IgD-negative memory B cell (primary cell): ENCODE data around the gene MRPL24. TPM values are rescaled to one million over a fixed set of nuclear protein-coding genes. Genes with fewer than 3 reads are reported as not detected.

Experiments used
- H3K27ac Mint-ChIP-seq, 3 donors: one replicate each; pipeline ENCODE4 v1.8.0; 2020 to 2022; ENCODE audit warnings: mild to moderate bottlenecking in 3 of 3, mixed read lengths in 3 of 3, moderate library complexity in 1 of 3
- H3K27me3 Mint-ChIP-seq: one replicate; pipeline ENCODE4 v1.8.0; 2021; ENCODE audit warnings: mixed read lengths
- H3K36me3 Mint-ChIP-seq: one replicate; pipeline ENCODE4 v1.8.0; 2020; ENCODE audit warnings: mild to moderate bottlenecking, mixed read lengths
- H3K4me1 Mint-ChIP-seq, 3 donors: one replicate each; pipeline ENCODE4 v1.8.0; 2020 to 2022; ENCODE audit warnings: mixed read lengths in 3 of 3, mild to moderate bottlenecking in 1 of 3
- H3K4me3 Mint-ChIP-seq, 4 donors: one replicate each; pipeline ENCODE4 v1.8.0; 2020 to 2022; ENCODE audit warnings: mild to moderate bottlenecking in 4 of 4, mixed read lengths in 4 of 4, moderate library complexity in 3 of 4
- H3K9me3 Mint-ChIP-seq, 3 donors: one replicate each; pipeline ENCODE4 v1.8.0; 2020 to 2021; ENCODE audit warnings: mixed read lengths in 3 of 3, mild to moderate bottlenecking in 1 of 3
- polyA plus RNA-seq: library from polyadenylated mRNA; unstranded; fragments of 300-500 nt; fragmentation: Illumina TruSeq; gene quantifications from one replicate; pipeline ENCODE4 v1.2.3, GENCODE V29; 2021

The MRPL24 gene
- polyA plus RNA-seq: 93.7 TPM

- peaks cover 6% of the 10 kb centered on the region for H3K36me3 Mint-ChIP-seq
- H3K4me1 Mint-ChIP-seq: peaks cover 13 to 29% (median 18%) of the 10 kb centered on the region in 3 donors
- H3K27ac Mint-ChIP-seq: peak within 1 kb of the TSS; percentile 89 to 98 (median 96)
- peak within 1 kb of the TSS; percentile 94 to 99 (median 97) for H3K4me3 Mint-ChIP-seq
- H3K9me3 Mint-ChIP-seq: no peaks in the 10 kb centered on the region
- no peaks in the 10 kb centered on the region for H3K27me3 Mint-ChIP-seq
These were observed at the start of gene MRPL24 for GRCh38 chr1:156740741-156741480. Gene MRPL24 (minus strand): TSS chr1:156741088. CDS start chr1:156738704, 2,384 bp downstream.

- no peak overlapping the region for H3K27ac Mint-ChIP-seq
- no peak overlapping the region for H3K4me3 Mint-ChIP-seq
- peaks cover 6% of the 10 kb centered on the region for H3K36me3 Mint-ChIP-seq
- no peaks in the 10 kb centered on the region for H3K4me1 Mint-ChIP-seq
- H3K27me3 Mint-ChIP-seq: no peaks in the 10 kb centered on the region
- no peaks in the 10 kb centered on the region for H3K9me3 Mint-ChIP-seq
These were observed 48.9 kb upstream of the MRPL24 start for GRCh38 chr1:156789621-156790318.

GRCh38 chr1:156788136-156788535, 47.2 kb upstream of the MRPL24 start:
- peaks cover 5% of the 10 kb centered on the region for H3K36me3 Mint-ChIP-seq

GRCh38 chr1:156786640-156787039, 45.8 kb upstream of the MRPL24 start:
- no peak overlapping the region for H3K4me3 Mint-ChIP-seq
- peaks cover 0 to 1% (median 0%) of the 10 kb centered on the region in 3 donors for H3K4me1 Mint-ChIP-seq
- H3K9me3 Mint-ChIP-seq: no peaks in the 10 kb centered on the region
- peaks cover 4% of the 10 kb centered on the region for H3K36me3 Mint-ChIP-seq
- no peak overlapping the region for H3K27ac Mint-ChIP-seq
- H3K27me3 Mint-ChIP-seq: no peaks in the 10 kb centered on the region

More at GRCh38 chr1:156788136-156788535, 47.2 kb upstream of the MRPL24 start:
- Mint-ChIP-seq H3K27me3 (no peaks in the 10 kb centered on the region), H3K4me3 (no peak overlapping the region), H3K27ac (no peak overlapping the region), H3K4me1 (no peaks in the 10 kb centered on the region), H3K9me3 (no peaks in the 10 kb centered on the region)

- Mint-ChIP-seq H3K4me3 (no peak overlapping the region), H3K4me1 (peaks cover 0 to 1% (median 0%) of the 10 kb centered on the region in 3 donors), H3K36me3 (peaks cover 4% of the 10 kb centered on the region), H3K27ac (peak overlapping the region in 1 of 3 donors; percentile 23), H3K27me3 (no peaks in the 10 kb centered on the region), H3K9me3 (no peaks in the 10 kb centered on the region)
These were observed 44.6 kb upstream of the MRPL24 start for GRCh38 chr1:156785458-156785857.

GRCh38 chr1:156781585-156782186, 40.8 kb upstream of the MRPL24 start:
- H3K27me3 Mint-ChIP-seq: no peaks in the 10 kb centered on the region
- H3K4me1 Mint-ChIP-seq: peaks cover 6 to 13% (median 12%) of the 10 kb centered on the region in 3 donors
- H3K36me3 Mint-ChIP-seq: no peaks in the 10 kb centered on the region
- H3K4me3 Mint-ChIP-seq: no peak overlapping the region
- H3K27ac Mint-ChIP-seq: peak overlapping the region in 1 of 3 donors; percentile 77
- no peaks in the 10 kb centered on the region for H3K9me3 Mint-ChIP-seq

- peaks cover 3% of the 10 kb centered on the region for H3K36me3 Mint-ChIP-seq
- no peak overlapping the region for H3K4me3 Mint-ChIP-seq
- H3K27me3 Mint-ChIP-seq: no peaks in the 10 kb centered on the region
- peaks cover 16 to 34% (median 29%) of the 10 kb centered on the region in 3 donors for H3K4me1 Mint-ChIP-seq
- H3K9me3 Mint-ChIP-seq: peaks cover 0 to 1% (median 0%) of the 10 kb centered on the region in 3 donors
- no peak overlapping the region for H3K27ac Mint-ChIP-seq
These were observed 36.7 kb upstream of the MRPL24 start for GRCh38 chr1:156777573-156777972.

- H3K36me3 Mint-ChIP-seq: peaks cover 3% of the 10 kb centered on the region
- peak overlapping the region in 1 of 4 donors; percentile 13 for H3K4me3 Mint-ChIP-seq
- H3K9me3 Mint-ChIP-seq: peaks cover 0 to 1% (median 0%) of the 10 kb centered on the region in 3 donors
- no peaks in the 10 kb centered on the region for H3K27me3 Mint-ChIP-seq
- peaks cover 17 to 38% (median 33%) of the 10 kb centered on the region in 3 donors for H3K4me1 Mint-ChIP-seq
- H3K27ac Mint-ChIP-seq: peak overlapping the region in 2 of 3 donors; percentile 2 to 75
These were observed 36.1 kb upstream of the MRPL24 start for GRCh38 chr1:156776942-156777341.

GRCh38 chr1:156775799-156776198, 34.9 kb upstream of the MRPL24 start:
- H3K36me3 Mint-ChIP-seq: peaks cover 5% of the 10 kb centered on the region
- H3K9me3 Mint-ChIP-seq: peaks cover 0 to 1% (median 0%) of the 10 kb centered on the region in 3 donors
- H3K4me3 Mint-ChIP-seq: peak overlapping the region in 1 of 4 donors; percentile 52
- H3K27me3 Mint-ChIP-seq: no peaks in the 10 kb centered on the region
- no peak overlapping the region for H3K27ac Mint-ChIP-seq
- peaks cover 23 to 45% (median 39%) of the 10 kb centered on the region in 3 donors for H3K4me1 Mint-ChIP-seq

GRCh38 chr1:156773607-156774006, 32.7 kb upstream of the MRPL24 start:
- Mint-ChIP-seq H3K4me3 (peak overlapping the region in 1 of 4 donors; percentile 48), H3K36me3 (peaks cover 7% of the 10 kb centered on the region), H3K27ac (peak overlapping the region in 1 of 3 donors; percentile 63), H3K4me1 (peaks cover 31 to 57% (median 48%) of the 10 kb centered on the region in 3 donors), H3K27me3 (no peaks in the 10 kb centered on the region), H3K9me3 (peaks cover 0 to 1% (median 0%) of the 10 kb centered on the region in 3 donors)

- Mint-ChIP-seq H3K4me3 (peak overlapping the region in 2 of 4 donors; percentile 25 to 48), H3K4me1 (peaks cover 34 to 57% (median 47%) of the 10 kb centered on the region in 3 donors), H3K9me3 (peaks cover 0 to 1% (median 0%) of the 10 kb centered on the region in 3 donors), H3K36me3 (peaks cover 7% of the 10 kb centered on the region), H3K27ac (no peak overlapping the region), H3K27me3 (no peaks in the 10 kb centered on the region)
These were observed 32.0 kb upstream of the MRPL24 start for GRCh38 chr1:156772728-156773497.

GRCh38 chr1:156772222-156772621, 31.3 kb upstream of the MRPL24 start:
- Mint-ChIP-seq H3K4me3 (peak overlapping the region in 1 of 4 donors; percentile 48), H3K9me3 (peaks cover 0 to 1% (median 0%) of the 10 kb centered on the region in 3 donors), H3K4me1 (peaks cover 28 to 52% (median 42%) of the 10 kb centered on the region in 3 donors), H3K27ac (no peak overlapping the region), H3K27me3 (no peaks in the 10 kb centered on the region), H3K36me3 (peaks cover 7% of the 10 kb centered on the region)

- Mint-ChIP-seq H3K27me3 (no peaks in the 10 kb centered on the region), H3K9me3 (peaks cover 0 to 1% (median 0%) of the 10 kb centered on the region in 3 donors), H3K4me3 (peak overlapping the region in 1 of 4 donors; percentile 33), H3K36me3 (peaks cover 5% of the 10 kb centered on the region), H3K27ac (peak overlapping the region in 2 of 3 donors; percentile 79), H3K4me1 (peaks cover 30 to 43% (median 32%) of the 10 kb centered on the region in 3 donors)
These were observed 27.9 kb upstream of the MRPL24 start for GRCh38 chr1:156768610-156769295.
